Astrocyte of the spinal cord (primary cell): ENCODE results near the gene TENT4A.

Experiments used
- DNase-seq: peaks from one replicate; pipeline ENCODE4 v3.0.0; 2011; ENCODE audit warnings: low read depth, low spot score
- H3K4me3 ChIP-seq: 2 replicates; pipeline ENCODE4 v1.5.1; 2011; ENCODE audit warnings: low read depth, mild to moderate bottlenecking, low read length, moderate library complexity
- in situ Hi-C: cut with HindIII; loops from 2 replicates; pipeline ENCODE4 v1.10.0; 2017; ENCODE audit warnings: low sequenced_read_pairs
- TF ChIP-seq, protein P1 (sequence below): IDR thresholded peaks from 2 replicates; pipeline ENCODE4 v1.5.1; 2012; ENCODE audit warnings: low read depth, mild to moderate bottlenecking, low read length, inconsistent platforms

TENT4A gene

DNA sequence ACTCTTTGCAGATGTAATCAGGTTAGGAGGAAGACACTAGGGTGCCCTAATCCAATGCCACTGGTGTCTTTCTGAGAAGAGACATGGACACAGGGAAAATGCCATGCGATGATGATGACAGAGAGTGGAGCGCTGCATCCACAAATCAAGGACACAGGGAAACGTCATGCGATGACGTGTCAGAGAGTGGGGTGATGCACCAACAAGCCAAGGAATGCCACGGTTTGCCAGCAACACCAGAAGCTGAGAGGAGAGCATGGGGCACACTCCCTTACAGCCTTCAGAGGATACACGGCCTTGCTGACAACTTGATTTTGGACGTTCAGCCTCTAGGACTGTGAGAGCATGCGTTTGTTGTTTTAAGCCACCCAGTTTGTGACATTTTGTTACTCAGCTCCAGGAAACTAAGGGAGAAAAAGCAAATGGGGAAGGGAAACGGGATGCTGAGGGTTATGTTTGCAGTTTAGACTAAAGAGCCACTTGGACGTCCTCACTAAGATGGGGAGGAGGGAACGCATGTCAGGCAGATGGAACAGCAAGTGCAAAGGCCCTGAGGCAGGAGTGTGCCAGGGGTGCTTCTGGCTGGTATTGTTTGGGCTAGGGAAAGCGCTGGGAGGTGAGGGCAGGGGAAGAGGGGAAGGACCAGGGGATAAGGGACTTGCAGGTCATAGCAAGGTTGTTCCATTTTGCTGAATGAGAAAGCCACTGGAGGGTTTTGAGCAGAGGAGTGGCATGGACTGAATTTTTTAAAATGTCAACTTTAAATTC, 2.5 kb upstream of the TENT4A start:
- DNase-seq: no peak
- H3K4me3 ChIP-seq: no peak overlapping the region
- TF ChIP-seq, protein P1, sequence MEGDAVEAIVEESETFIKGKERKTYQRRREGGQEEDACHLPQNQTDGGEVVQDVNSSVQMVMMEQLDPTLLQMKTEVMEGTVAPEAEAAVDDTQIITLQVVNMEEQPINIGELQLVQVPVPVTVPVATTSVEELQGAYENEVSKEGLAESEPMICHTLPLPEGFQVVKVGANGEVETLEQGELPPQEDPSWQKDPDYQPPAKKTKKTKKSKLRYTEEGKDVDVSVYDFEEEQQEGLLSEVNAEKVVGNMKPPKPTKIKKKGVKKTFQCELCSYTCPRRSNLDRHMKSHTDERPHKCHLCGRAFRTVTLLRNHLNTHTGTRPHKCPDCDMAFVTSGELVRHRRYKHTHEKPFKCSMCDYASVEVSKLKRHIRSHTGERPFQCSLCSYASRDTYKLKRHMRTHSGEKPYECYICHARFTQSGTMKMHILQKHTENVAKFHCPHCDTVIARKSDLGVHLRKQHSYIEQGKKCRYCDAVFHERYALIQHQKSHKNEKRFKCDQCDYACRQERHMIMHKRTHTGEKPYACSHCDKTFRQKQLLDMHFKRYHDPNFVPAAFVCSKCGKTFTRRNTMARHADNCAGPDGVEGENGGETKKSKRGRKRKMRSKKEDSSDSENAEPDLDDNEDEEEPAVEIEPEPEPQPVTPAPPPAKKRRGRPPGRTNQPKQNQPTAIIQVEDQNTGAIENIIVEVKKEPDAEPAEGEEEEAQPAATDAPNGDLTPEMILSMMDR: no peak
- in situ Hi-C loops: no loop called here

DNA sequence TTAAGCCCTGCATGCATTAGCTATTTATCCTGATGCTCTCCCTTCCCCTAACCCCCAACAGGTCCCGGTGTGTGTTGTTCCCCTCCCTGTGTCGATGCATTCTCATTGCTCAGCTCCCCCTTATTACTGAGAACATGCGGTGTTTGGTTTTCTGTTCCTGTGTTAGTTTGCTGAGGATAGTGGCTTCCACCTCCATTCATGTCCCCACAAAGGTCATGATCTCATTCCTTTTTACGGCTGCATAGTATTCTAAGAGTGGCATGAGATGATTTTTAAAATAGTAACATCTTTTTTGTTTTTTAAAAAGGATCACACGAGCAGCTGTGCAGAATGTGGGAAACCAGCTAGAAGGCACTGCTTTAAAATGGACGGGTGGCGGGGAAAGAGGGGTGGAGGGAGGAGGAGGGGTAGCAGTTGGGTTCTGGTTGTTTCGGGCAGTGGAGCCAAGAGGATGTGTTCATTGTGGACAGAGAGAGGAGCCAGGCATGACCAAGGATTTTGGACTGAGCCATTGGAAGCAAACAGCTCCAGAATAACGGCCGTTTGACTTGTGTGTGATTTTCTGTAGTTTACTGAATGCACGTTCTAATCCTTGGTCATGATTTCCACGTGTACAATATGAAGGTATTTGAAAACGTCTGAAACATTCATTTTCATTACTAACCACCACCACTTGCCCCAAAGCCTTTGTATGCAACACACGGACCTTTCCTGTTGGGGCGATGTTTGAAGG, 1.7 kb upstream of the TENT4A start:
- TF ChIP-seq, protein P1: no peak
- in situ Hi-C loops: no loop called here
- peak overlapping the region; percentile 58 for H3K4me3 ChIP-seq
- no peak for DNase-seq

DNA sequence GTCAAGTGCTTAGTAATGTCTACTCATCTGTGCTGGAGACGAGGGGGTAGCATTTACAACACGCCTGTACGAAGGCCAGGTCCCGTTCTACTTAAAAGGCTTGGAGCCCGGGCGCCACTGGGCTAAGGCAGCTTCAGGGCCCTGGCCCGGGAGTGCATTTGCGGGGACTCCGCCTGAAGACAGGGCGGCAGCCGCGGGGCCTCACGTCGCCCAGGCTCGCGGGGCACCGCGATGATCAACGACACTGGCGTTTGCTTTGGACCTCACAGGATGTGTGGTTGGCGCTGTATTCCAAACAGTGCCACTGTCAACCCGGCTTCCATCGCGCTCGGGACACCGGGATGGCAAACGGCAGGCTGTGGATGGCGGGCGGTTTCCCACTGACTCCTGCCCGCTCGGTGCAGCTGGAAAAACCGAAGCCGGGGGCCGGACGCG, 1.1 kb upstream of the TENT4A start:
- TF ChIP-seq, protein P1: peak; percentile 2
- H3K4me3 ChIP-seq: peak overlapping the region; percentile 58
- peak; percentile 61 for DNase-seq
- in situ Hi-C loops: no loop called here

- peak overlapping the region; percentile 58 for H3K4me3 ChIP-seq
- TF ChIP-seq, protein P1: no peak
- peak; percentile 98 for DNase-seq
- in situ Hi-C loops: no loop called here
Measured at GRCh38 chr5:6712577-6713273, 507 bp upstream of the TENT4A start.

DNA sequence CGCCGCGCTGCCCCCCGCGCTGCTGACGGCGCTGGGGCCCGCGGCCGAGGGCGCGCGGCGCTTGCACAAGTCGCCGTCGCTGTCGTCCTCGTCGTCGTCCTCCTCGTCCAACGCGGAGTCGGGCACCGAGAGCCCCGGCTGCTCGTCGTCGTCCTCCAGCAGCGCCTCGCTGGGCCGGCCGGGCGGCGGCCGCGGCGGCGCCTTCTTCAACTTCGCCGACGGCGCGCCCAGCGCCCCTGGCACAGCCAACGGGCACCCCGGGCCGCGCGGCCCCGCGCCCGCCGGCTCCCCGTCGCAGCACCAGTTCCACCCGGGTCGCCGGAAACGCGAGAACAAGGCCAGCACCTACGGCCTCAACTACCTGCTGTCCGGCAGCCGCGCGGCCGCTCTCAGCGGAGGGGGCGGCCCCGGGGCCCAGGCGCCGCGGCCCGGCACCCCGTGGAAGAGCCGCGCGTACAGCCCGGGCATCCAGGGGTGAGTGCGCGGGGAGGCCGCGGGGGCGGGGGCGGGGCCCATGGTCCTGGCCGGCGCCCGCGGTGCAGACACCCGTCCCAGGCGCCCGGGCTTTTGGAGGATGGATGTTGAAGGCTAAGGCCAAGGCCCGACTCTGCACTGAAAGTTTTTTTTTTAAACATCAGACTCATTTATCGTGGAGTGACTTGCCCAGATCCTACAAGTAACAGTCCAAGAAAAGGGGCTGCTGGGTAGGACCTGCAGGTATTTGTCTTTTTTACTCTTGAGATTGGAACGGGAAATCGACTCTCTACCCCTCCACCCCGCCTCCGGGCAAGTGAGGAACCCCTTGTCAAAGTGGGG, 1.2 kb downstream of the TENT4A start:
- in situ Hi-C loops: no loop called here
- DNase-seq: no peak
- TF ChIP-seq, protein P1: no peak
- H3K4me3 ChIP-seq: peak overlapping the region; percentile 69

DNA sequence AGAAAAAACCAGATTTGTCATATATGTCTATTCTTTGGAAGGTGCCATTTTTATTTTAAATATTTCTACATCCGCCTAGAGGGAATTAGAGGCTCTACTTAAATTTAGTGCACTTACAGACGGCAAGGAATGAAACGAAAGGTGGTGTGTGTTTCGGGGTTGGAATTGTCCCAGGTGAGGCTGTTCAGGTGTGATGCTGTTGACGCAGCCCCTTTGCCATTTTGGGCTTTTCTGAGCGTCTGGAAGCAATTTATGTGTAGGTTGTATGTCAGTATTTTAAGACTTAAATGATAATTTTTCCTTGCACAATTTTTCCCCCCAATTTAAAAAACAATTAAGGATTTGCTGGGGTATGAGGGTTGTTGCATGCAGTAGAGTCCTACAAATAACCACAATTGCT, 2.0 kb downstream of the TENT4A start:
- in situ Hi-C loops: no loop called here
- TF ChIP-seq, protein P1: no peak
- no peak for DNase-seq
- peak overlapping the region; percentile 69 for H3K4me3 ChIP-seq
